ENCODE results near the gene ARFGEF2. TPM values are rescaled to one million over a fixed set of nuclear protein-coding genes. Genes with fewer than 3 reads are reported as not detected.

Gene ARFGEF2
- total RNA-seq, 1 donor from 2014 or later, result 37.9 TPM

DNA sequence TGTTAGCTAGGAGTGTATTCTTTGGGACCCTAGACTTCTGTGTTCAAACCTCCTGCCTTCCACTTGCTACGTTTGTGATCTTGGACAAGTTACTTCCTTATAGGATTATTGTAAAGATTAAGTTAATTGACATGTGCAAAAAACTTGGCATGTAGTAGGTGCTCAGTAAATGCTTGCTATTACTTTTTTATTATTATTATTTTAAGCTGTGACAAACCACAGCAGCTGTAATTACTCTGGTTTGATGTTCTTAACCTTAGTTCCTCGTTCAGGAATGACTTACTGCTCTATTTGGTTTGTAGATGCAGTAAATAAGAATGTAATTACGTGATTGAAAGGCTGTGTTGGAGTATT is 3.2 kb downstream of the ARFGEF2 start:
- intact Hi-C loops (cut with DNase I), result no loop called here
- no peak overlapping the region for H3K27ac ChIP-seq
- H3K4me1 ChIP-seq, result peaks cover 33% of the 10 kb centered on the region
- no peaks in the 10 kb centered on the region for H3K9me3 ChIP-seq
- TF ChIP-seq, protein P1, sequence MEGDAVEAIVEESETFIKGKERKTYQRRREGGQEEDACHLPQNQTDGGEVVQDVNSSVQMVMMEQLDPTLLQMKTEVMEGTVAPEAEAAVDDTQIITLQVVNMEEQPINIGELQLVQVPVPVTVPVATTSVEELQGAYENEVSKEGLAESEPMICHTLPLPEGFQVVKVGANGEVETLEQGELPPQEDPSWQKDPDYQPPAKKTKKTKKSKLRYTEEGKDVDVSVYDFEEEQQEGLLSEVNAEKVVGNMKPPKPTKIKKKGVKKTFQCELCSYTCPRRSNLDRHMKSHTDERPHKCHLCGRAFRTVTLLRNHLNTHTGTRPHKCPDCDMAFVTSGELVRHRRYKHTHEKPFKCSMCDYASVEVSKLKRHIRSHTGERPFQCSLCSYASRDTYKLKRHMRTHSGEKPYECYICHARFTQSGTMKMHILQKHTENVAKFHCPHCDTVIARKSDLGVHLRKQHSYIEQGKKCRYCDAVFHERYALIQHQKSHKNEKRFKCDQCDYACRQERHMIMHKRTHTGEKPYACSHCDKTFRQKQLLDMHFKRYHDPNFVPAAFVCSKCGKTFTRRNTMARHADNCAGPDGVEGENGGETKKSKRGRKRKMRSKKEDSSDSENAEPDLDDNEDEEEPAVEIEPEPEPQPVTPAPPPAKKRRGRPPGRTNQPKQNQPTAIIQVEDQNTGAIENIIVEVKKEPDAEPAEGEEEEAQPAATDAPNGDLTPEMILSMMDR (IDR thresholded peaks at IDR 0.05), result no peak
- H3K27me3 ChIP-seq, result no peaks in the 10 kb centered on the region
- ATAC-seq (no peak), DNase-seq (no peak)
- H3K4me3 ChIP-seq, result no peak overlapping the region
- no peaks in the 10 kb centered on the region for H3K36me3 ChIP-seq

GRCh38 chr20:48926267-48926666 is 4.8 kb downstream of the ARFGEF2 start:
- intact Hi-C loops (cut with DNase I), result no loop called here
- H3K36me3 ChIP-seq, result no peaks in the 10 kb centered on the region
- no peak for DNase-seq
- no peaks in the 10 kb centered on the region for H3K9me3 ChIP-seq
- ATAC-seq, result no peak
- no peaks in the 10 kb centered on the region for H3K27me3 ChIP-seq
- no peak overlapping the region for H3K4me3 ChIP-seq
- TF ChIP-seq, protein P1 (IDR thresholded peaks at IDR 0.05), result no peak
- H3K4me1 ChIP-seq, result peaks cover 40% of the 10 kb centered on the region
- no peak overlapping the region for H3K27ac ChIP-seq

DNA sequence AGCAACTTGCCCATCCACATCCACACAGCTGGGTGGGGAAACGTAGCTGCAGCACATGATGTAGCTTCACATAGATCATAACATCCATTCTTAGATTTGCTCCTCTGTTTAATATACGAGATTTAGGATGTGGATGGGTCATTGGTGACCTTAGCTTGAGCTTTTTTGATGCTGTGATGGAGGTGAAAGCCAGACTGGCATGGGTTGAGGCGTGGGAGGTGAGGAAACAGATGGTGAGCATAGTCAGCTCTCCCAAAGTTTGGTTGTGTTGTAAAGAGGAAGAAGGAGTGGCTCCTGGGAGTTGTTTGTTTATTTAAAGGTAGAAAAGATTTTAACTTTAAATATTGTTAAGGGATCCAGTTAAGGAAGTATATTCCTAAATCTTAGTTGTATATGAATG is 5.3 kb downstream of the ARFGEF2 start:
- TF ChIP-seq, protein P1 (IDR thresholded peaks at IDR 0.05), result no peak
- Histone ChIP-seq H3K4me1 (peaks cover 40% of the 10 kb centered on the region), H3K36me3 (no peaks in the 10 kb centered on the region), H3K27ac (no peak overlapping the region), H3K27me3 (no peaks in the 10 kb centered on the region), H3K4me3 (no peak overlapping the region), H3K9me3 (no peaks in the 10 kb centered on the region)
- ATAC-seq, result peak; percentile 38
- intact Hi-C loops (cut with DNase I), result no loop called here
- no peak for DNase-seq

- ATAC-seq (no peak), DNase-seq (no peak)
- peaks cover 23% of the 10 kb centered on the region for H3K4me1 ChIP-seq
- no peak overlapping the region for H3K4me3 ChIP-seq
- peak overlapping the region; percentile 43 for H3K27ac ChIP-seq
- H3K27me3 ChIP-seq, result no peaks in the 10 kb centered on the region
- TF ChIP-seq, protein P1 (IDR thresholded peaks at IDR 0.05), result no peak
- intact Hi-C loops (cut with DNase I), result no loop called here
- H3K9me3 ChIP-seq, result no peaks in the 10 kb centered on the region
- no peaks in the 10 kb centered on the region for H3K36me3 ChIP-seq
Measured at GRCh38 chr20:48928832-48929725, 7.6 kb downstream of the ARFGEF2 start.

- H3K4me1 ChIP-seq, result peaks cover 19% of the 10 kb centered on the region
- ATAC-seq, result no peak
Measured at GRCh38 chr20:48930035-48930434, 8.5 kb downstream of the ARFGEF2 start.

More at GRCh38 chr20:48930035-48930434, 8.5 kb downstream of the ARFGEF2 start:
- intact Hi-C loops (cut with DNase I), result no loop called here
- TF ChIP-seq, protein P1 (IDR thresholded peaks at IDR 0.05), result no peak
- Histone ChIP-seq H3K36me3 (no peaks in the 10 kb centered on the region), H3K27ac (peak overlapping the region; percentile 43), H3K4me3 (no peak overlapping the region), H3K27me3 (no peaks in the 10 kb centered on the region), H3K9me3 (no peaks in the 10 kb centered on the region)
- no peak for DNase-seq

Measured in upper lobe of right lung (tissue), 1 donor.